ENCODE data around the gene ZNF862. TPM values are rescaled to one million over a fixed set of nuclear protein-coding genes. Genes with fewer than 3 reads are reported as not detected.

Gene ZNF862
- total and polyA plus RNA-seq, 2 experiments from 2014 or later = 0.94 to 2.3 TPM

DNA sequence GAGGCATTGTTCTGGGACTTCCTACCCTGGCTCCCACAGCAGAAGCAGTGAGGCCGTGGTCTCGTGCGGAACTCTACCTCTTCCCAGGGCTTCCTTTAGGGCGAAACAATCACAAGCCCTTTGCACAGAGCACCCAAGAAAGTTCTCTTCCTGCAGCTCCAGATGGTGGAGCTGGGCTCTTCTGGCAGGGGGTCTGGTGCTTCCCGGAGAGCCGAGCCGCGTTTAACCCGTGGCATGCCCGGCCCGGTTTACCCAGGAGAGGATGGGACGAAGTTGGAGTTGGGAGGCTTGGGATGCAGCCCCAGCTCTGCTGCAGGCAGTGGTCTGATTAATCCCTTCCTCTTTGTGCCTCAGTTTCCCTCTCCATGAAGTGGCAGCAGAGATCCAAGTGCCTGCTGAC lies 26.6 kb downstream of the ZNF862 start:
- H3K4me3 ChIP-seq = no peak overlapping the region
- Mint-ChIP-seq H3K27me3 (ENCODE audit: insufficient read depth, low read depth, poor library complexity) (peaks cover 12% of the 10 kb centered on the region), H3K36me3 (ENCODE audit: low read depth) (no peaks in the 10 kb centered on the region; the same call in 2 of the 3 replicates), H3K4me3 (no peak overlapping the region), H3K4me1 (no peaks in the 10 kb centered on the region), H3K9me3 (no peaks in the 10 kb centered on the region), H3K27ac (no peak overlapping the region)
- no peak overlapping the region for H3K4me2 ChIP-seq
- H2AFZ ChIP-seq = no peak overlapping the region
- no peaks in the 10 kb centered on the region for H3K79me2 ChIP-seq (replicated peaks; ENCODE audit: insufficient read depth)
- no peak for TF ChIP-seq EZH2phosphoT487 (IDR thresholded peaks at IDR 0.05; ENCODE audit: unreplicated experiment)
- TF ChIP-seq ZNF462 (CRISPR knock-in tag; IDR thresholded peaks at IDR 0.05) = no peak
- TF ChIP-seq NANOG (IDR thresholded peaks at IDR 0.05; ENCODE audit: borderline replicate concordance) = no peak
- TF ChIP-seq ETS1 (IDR thresholded peaks at IDR 0.05) = no peak
- TF ChIP-seq EZH2 (IDR thresholded peaks at IDR 0.05; ENCODE audit: low read depth, unreplicated experiment) = no peak
- TF ChIP-seq ZNF331 (CRISPR knock-in tag; IDR thresholded peaks at IDR 0.05; ENCODE audit: low read depth) = no peak
- TF ChIP-seq CREB1 (CRISPR knock-in tag; IDR thresholded peaks at IDR 0.05; ENCODE audit: low read depth) = no peak
- no peak for TF ChIP-seq STAT1 (IDR thresholded peaks at IDR 0.05; ENCODE audit: unreplicated experiment)
- TF ChIP-seq POLR2AphosphoS5 (IDR thresholded peaks at IDR 0.05; ENCODE audit: low read depth) = no peak
- no peak for TF ChIP-seq JUNB (IDR thresholded peaks at IDR 0.05; ENCODE audit: unreplicated experiment)
- TF ChIP-seq CTCF (conservative IDR thresholded peaks at IDR 0.05; ENCODE audit: low read depth in 2 of 2) = no peak
- TF ChIP-seq REST (IDR thresholded peaks at IDR 0.05; ENCODE audit: unreplicated experiment) = no peak
- ATAC-seq (no peak), DNase-seq (ENCODE audit: low spot score) (no peak)
- no peaks in the 10 kb centered on the region for H4K20me1 ChIP-seq (replicated peaks; ENCODE audit: insufficient read depth)
- no peaks in the 10 kb centered on the region for H3K4me1 ChIP-seq (ENCODE audit: insufficient read depth)
- no peak overlapping the region for H3K27ac ChIP-seq (ENCODE audit: low read depth)
- H3F3A ChIP-seq (replicated peaks; ENCODE audit: low read depth) = no peaks in the 10 kb centered on the region
- H3K36me3 ChIP-seq (ENCODE audit: insufficient read depth) = no peaks in the 10 kb centered on the region
- H3K9me2 ChIP-seq (ENCODE audit: insufficient read depth) = no peaks in the 10 kb centered on the region
- H3K27me3 ChIP-seq (ENCODE audit: insufficient read depth) = no peaks in the 10 kb centered on the region
